Measurements from ENCODE around the gene SOX2.

SOX2 gene

DNA sequence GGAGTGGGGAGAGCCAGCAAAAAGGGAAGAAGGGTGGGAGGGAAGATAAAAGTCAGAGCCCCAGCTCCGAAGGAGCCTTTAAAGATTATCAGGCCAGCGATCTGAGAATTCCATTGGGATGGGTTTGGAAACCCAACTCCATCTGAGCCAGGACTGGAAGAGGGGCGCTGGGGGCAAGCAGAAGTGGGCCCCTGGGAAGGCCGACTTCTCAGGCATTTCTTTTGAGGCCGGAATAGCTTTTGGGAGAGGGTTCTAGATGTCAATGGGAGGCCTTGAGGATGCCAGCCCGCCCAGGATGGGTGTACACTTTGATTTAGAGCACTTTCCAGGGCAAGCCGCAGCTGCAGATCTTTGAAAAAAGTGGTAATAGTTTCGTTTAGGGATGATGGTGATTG is 6.6 kb upstream of the SOX2 start:
- DNase-seq, result no peak

DNA sequence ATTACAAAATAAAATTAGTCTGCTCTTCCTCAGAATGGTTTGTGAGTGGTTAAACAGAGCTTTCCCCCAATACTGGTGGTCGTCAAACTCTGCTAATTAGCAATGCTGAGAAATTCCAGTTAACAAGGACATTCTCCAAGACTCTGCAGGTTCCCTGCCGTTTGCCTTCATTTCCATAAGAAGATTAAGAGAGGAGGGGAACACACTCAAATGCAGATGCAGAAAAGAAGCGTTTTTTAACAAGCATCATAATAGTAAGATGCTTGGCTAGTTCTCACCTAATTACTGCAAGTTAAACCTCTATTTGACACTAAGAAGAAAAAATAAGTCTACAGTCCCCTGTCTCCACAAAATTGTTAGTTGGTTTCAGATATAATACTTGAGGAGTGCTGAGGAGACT is 3.7 kb upstream of the SOX2 start:
- no peak for DNase-seq

DNA sequence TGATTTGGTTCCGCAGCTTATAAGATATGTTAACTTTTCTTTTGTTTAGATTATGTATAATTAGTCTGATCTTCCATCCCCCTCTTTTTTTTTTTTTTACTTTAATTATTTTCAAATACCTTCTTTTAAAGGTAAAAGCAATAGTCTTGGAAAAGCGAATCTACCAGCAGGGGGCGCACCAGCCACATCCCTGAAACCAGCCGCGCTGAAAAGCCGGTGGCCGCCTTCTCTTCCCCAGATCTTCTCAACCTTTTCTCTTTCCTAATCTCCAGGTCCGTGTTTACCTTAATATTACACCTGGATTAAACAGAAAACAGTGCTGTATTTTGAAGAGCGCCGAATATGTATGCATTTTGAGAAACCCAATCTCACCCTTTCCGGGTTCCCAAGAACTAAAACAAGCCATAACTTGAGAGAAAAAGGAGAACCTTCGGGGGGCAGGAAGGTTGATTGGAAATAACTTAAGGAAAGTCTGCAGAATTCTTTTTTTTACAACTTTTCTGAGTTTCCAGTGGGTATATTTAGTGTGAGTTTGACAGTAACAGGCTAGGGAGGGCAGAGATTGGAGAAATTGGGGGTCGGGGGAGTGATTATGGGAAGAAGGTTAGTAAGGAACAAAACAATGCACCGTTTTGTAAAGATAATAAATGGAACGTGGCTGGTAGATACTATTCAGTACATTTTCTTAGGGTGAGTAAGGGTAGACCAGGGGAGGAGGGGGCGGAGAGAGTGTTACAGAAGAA is 2.0 kb upstream of the SOX2 start:
- peak; percentile 18 for DNase-seq

DNA sequence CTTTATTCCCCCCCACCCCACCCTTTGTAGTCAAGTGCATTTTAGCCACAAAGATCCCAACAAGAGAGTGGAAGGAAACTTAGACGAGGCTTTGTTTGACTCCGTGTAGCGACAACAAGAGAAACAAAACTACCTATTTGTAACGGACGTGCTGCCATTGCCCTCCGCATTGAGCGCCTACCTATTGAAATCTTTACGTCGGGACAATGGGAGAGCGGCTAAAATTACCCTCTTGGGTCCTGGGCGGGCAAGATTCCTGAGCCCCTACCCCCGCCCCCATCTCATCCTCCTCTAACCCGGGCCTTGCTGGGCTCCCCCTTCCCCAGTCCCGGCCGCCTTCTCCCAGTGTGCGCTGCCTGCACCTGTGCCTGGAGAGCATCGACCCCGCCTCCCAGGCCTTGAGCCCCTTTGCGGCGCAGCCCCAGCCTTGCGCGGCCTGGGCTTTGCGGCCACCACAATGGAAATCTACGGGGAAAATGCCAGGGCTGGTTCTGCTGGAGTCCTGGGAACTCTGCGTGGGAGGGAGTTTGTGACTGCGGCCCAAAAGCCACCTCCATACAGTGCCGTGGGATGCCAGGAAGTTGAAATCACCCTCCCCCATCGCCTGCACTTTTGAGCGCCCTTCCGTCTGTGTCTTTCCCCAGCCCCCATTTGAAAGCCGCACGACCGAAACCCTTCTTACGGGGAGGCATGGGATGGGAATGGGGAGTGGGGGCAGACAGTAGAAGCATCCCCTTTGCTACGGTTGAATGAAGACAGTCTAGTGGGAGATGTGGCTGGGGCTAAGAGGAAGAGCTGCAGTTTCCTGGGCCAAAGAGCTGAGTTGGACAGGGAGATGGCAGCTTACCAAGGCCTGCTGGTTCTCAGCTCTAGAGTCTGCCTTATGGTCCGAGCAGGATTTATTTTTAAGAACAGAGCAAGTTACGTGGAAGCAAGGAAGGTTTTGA is 1.1 kb upstream of the SOX2 start:
- no peak for DNase-seq

DNA sequence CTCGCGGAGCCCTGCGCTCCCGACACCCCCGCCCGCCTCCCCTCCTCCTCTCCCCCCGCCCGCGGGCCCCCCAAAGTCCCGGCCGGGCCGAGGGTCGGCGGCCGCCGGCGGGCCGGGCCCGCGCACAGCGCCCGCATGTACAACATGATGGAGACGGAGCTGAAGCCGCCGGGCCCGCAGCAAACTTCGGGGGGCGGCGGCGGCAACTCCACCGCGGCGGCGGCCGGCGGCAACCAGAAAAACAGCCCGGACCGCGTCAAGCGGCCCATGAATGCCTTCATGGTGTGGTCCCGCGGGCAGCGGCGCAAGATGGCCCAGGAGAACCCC is 464 bp downstream of the SOX2 start:
- no peak for DNase-seq

DNA sequence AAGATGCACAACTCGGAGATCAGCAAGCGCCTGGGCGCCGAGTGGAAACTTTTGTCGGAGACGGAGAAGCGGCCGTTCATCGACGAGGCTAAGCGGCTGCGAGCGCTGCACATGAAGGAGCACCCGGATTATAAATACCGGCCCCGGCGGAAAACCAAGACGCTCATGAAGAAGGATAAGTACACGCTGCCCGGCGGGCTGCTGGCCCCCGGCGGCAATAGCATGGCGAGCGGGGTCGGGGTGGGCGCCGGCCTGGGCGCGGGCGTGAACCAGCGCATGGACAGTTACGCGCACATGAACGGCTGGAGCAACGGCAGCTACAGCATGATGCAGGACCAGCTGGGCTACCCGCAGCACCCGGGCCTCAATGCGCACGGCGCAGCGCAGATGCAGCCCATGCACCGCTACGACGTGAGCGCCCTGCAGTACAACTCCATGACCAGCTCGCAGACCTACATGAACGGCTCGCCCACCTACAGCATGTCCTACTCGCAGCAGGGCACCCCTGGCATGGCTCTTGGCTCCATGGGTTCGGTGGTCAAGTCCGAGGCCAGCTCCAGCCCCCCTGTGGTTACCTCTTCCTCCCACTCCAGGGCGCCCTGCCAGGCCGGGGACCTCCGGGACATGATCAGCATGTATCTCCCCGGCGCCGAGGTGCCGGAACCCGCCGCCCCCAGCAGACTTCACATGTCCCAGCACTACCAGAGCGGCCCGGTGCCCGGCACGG is 991 bp downstream of the SOX2 start:
- no peak for DNase-seq

DNA sequence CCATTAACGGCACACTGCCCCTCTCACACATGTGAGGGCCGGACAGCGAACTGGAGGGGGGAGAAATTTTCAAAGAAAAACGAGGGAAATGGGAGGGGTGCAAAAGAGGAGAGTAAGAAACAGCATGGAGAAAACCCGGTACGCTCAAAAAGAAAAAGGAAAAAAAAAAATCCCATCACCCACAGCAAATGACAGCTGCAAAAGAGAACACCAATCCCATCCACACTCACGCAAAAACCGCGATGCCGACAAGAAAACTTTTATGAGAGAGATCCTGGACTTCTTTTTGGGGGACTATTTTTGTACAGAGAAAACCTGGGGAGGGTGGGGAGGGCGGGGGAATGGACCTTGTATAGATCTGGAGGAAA is 1.5 kb downstream of the SOX2 start:
- no peak for DNase-seq

DNA sequence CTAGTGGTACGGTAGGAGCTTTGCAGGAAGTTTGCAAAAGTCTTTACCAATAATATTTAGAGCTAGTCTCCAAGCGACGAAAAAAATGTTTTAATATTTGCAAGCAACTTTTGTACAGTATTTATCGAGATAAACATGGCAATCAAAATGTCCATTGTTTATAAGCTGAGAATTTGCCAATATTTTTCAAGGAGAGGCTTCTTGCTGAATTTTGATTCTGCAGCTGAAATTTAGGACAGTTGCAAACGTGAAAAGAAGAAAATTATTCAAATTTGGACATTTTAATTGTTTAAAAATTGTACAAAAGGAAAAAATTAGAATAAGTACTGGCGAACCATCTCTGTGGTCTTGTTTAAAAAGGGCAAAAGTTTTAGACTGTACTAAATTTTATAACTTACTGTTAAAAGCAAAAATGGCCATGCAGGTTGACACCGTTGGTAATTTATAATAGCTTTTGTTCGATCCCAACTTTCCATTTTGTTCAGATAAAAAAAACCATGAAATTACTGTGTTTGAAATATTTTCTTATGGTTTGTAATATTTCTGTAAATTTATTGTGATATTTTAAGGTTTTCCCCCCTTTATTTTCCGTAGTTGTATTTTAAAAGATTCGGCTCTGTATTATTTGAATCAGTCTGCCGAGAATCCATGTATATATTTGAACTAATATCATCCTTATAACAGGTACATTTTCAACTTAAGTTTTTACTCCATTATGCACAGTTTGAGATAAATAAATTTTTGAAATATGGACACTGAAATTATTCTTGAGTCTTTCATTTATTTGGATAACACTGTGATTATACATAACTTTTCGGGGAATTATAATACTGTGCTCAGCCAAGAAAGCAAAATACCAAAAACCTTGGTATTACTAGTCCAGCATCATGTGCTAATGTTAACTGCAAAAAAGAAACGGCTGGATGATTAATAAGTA is 2.2 kb downstream of the SOX2 start:
- DNase-seq, result no peak

DNA sequence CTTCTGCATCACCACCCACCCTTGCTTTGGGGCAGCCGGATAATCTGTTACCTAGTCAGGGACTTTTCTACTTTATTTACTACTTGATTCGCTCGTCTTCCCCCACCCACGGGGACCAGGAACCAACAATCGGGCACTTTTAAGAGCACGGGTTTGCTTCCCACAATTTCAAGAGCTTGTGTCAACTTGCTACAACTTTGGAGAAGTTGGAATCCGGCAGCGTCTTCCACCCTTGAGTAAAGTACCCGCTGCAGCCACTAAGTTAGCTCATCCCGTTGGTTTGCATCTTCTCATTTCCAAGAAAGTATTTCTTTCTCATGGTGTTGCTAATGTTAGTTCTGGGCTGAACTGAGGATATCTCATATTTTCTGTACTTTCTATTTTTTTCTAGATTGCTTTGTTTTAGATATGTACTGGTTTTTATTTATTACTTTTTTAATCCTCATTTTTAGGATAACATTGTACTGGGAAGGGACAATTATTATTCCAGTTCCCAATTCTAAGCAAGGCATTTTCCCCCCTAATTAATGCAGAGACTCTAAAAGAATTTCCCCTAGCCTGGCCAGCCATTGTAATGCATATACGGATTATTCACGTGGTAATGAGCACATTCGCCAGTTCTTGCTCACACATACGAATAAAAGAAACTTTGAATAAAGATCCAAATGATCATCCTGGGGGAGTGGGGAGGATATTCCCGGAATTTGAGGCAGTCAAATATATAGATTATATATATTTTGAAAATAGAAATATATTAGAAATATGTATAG is 4.0 kb downstream of the SOX2 start:
- no peak for DNase-seq

DNA sequence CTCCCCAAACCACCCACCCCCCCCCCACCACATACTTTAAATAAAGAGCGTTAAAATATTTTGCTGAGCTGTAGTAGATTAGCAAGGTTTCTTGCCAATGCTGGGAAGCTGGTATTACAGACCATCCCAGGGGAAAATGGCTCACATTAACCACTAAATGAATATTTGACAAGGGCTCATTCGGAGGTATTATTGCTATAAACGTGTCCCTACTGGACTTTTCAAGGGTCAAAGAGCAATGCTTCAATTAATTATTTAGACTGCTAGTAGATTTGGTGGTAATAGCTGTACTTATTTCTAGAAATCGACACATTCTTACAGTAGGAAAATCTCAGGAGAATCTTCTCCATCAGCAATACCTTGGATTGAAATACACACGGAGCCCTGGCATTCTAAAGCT is 5.2 kb downstream of the SOX2 start:
- no peak for DNase-seq

DNA sequence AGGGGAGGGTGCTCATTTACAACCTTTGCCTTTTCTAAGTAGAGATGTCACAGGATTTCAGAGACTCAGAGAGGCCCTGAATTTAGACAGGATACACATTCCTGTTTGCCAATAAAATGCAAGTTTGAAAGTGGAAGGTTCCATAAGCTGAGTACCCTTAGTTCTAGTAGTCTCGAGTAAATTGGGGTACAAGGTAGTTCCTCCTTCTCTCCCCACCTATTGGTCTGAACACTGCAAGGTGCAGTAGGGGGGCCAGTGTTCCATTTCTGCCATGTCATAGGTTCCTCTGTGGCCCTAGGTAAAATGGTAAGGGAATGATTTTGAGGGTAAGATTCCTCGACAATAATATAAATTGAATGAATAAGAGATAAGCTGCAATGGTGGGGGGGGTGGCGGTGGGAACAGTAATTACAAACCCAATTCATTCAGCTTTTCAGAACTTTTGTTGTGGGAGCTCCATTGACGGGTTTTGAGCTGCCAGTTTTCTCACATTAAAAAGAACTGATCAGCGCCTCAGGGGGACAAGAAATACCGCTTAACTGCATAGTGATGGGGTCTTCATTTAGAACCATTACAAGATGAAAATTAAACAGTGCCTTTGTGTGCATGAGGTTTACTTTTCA is 5.9 kb downstream of the SOX2 start:
- DNase-seq, result no peak

DNA sequence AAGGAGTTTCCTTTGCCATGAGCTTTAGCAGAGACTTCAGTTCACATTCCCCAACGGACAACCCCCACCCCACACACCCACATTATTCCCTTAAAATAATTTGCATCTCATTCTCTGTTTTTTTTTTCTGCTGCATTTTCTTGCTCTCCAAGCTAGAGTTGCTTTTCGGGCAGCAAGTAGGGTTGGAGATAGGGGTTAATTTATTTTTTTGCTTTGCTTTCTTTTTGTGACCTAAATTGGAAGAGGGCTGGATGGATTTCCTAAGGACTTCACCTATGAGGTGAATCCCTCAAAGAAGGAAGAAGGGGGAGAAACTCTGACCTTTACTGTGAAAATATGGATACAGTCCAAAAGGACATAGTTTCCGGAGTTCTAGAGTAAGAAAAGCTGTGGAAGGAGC is 6.6 kb downstream of the SOX2 start:
- no peak for DNase-seq

DNA sequence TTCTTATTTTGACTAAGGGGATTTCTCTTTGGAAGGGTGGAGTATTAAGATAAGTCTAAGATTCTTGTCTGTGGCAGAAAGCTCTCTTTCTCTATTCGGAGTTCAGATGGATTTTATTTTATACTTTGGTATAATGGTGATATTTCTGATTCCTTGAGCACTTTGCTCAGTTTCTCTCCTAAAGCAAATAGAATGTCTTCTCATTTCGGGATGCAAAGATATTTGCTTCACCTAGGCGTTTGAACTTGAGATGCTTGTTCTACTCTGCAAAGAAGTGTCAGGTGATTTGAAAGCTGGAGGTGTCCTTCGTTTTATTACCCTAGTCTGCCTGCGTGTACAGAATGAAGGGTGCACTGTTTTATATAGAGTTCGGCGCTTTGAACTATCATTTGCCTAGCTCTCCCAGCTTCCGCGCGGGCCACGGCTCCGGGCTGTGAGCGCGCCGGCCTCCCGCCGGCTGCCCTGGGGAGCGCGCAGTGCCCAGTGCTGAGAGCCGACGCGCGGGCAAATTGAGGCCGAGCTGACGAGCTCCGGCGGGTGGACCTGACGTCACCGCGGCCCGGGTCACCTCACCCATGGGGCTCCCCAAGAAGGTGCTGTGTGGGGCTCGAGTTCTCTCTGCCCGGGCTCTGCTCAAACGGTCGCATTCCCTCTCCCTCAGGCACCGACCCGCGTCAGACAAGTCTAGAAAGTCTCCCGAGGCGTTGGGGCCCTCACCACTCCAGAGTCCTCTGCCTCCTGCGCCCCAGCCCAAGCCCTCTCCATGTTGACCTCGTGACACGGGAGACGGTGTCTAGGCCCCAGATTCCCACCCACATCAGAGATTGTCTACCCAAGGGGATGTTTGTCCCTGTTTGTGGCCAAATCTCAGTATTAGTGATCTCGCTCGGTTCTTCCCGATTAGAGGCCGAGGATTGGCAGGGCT is 7.5 kb downstream of the SOX2 start:
- DNase-seq, result no peak

DNA sequence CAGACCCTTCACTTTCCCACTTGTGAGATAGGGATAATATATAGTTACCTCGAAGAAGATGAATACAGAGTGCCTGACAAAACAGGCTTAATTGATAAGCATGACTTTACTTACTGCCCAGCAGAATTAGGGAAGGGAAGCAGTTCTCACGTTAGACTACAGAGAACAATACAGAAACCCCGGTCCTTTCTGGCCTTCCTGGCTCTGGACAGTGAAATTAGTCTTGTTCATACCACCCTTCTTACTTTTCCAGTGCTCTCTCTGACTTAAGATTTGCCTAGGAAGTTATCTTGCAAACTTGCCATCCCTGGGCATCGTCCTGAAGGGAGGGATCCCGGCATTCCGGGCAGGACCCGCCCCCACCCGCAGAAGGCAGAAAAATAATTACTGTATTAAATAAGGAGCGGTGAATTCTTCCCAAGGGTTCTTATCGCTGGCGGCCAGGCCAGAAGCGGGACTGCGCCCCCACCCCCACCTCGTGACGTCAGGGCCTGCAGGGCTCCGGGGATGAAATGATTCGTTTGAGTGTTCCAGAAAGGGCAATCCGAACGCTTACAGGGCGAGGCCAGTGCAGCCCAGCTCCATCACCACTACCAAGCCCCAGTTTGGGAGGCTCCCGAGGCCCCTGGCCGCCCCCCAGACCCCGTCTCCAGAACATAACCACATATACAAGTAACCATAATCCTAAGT is 8.4 kb downstream of the SOX2 start:
- no peak for DNase-seq

DNA sequence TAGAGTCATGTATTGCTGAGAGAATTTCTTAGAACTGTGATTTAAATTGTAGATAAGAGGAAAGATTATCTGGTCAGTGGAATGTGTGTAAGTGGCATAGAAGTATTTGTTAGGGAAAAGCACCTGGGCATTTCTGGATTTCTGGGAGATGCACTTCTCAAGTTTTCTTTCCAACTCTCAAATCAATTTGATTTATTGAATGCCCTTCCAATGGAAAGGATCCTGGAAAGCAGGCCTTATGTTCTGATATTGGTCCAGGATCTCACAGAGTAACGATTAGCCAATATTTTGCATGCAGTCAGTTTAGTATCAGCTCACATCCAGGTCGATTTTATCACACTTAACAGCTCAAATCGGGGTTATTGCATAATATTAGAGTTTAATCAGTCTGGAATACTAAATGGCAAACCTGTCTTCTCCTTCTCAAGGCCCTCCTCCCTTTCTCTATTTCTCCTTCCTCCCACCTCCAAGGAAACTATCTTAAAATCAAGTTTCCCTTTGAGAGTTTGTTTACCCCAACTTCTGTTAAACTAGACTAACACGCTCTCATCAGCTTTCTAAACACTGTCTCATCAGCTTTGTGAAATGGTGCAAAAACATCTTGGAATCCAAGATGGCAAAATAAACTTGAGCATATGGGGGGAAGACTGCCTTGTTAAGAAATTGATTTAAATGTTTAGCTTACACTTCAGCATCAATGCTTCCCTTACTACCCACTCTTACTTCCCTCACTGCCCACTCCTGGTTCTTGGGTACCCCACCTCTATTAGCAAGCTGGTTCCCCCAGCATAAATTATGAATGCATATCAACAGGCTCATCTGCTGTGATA is 9.5 kb downstream of the SOX2 start:
- no peak for DNase-seq

DNA sequence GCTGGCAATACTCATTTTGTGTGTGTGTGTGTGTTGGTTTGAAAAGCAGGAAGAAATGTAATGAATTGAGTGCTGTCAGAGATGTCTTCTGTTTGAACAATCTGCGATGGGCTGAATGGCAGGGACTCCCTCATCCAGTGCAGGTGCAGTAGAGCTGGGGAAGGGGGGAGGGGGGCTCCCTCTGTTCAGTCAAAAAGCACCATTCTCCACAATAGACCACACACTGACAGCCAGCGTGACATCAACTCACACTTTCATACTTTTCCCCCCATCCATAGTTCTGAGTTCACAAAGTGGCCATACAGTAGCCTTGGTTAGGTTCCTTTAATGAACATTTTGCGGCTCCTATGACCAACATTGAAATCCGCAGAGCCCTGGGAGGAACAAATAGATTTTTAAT is 10.4 kb downstream of the SOX2 start:
- DNase-seq, result no peak

DNA sequence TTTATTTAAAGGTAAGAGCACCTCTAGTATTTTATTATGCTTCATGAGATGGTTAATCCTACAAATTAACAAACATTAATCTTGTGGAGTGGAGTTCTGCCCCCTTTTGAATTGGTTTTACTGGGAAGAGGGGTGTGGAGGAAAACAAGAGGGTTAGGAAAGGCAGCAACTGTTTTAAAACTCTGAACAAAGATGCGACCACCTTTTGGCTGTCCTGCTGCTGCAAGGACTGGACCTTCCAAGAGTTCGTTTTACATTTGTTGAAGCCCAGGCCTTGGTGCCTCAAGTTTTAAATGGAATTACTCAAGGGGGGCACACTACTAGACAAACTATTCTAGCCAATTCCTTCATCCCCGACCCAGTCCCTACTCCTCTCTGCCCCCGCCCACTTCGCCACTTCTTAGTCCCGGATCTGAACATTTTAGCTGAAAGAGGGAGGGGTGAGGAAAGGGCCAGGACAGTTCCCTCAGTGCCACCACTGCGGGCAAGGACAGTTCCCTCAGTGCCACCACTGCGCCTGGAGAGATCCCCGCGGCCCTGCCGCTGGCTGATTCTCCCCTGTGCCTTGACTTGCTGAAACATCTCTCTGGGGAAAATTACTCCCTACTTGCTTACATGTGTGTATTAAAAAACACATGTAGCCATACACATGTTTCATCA is 11.2 kb downstream of the SOX2 start:
- no peak for DNase-seq

DNA sequence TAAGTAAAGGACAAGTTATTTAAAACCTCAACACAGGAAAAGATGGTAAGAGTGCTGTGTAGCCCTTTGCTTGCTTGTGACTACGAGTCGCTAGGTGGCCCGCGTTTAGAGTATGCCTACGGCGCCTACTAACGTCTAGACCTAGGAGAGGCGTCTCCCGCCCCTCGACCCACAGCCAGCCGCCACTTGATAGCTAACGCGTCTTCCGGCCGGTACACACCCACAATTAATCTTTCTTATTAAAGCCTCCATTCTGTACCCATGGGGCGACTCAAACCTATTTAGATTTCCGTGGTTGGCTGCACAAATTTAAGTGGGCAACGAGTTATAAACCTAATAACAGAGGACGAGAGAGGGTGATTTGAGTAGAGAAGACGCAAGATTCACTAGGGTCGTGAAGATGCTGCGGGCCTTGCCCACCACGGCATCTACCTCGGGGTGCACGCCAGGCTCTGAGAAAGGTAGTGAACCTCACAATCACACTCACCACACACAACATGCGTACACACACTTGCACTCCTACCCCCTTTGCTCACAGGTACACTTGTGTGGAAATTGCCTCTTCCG is 12.0 kb downstream of the SOX2 start:
- DNase-seq, result no peak

Data from DMS79 (cell line).